Heart right ventricle (tissue), 16 donors: Measurements from ENCODE around the gene RASSF1. TPM values are rescaled to one million over a fixed set of nuclear protein-coding genes. Genes with fewer than 3 reads are reported as not detected.
"Not testable (repeated sequence)": the region's sequence is repeated elsewhere in the genome, so short reads cannot be mapped to it uniquely, and the experiment has no call there.

Experiments used
- ATAC-seq, 8 donors: fragments of 200-7000 bp; cut with Tn5 transposase; one replicate each; pipeline ENCODE4 v1.9.1; 2020; ENCODE audit warnings: mild to moderate bottlenecking in 8 of 8, moderate library complexity in 8 of 8, moderate number of reproducible peaks in 1 of 8
- DNase-seq, 2 donors: peaks; one replicate each; pipeline ENCODE4 v3.0.0-alpha.2; 2020
- H3K27ac ChIP-seq, 10 donors: fragments of 200-600 bp; sonication (generic) in 2 of 10; one replicate each; pipeline versions ENCODE4 v1.5.0 to v1.8.0; 2020 to 2022; ENCODE audit warnings: mild to moderate bottlenecking in 3 of 10
- H3K27me3 ChIP-seq, 7 donors: fragments of 200-600 bp; one replicate each; pipeline ENCODE4 v1.8.0; 2021 to 2022; ENCODE audit warnings: mild to moderate bottlenecking in 2 of 7
- H3K36me3 ChIP-seq, 9 donors: fragments of 200-600 bp; sonication (generic) in 1 of 9; one replicate each; pipeline versions ENCODE4 v1.5.0 to v1.8.0; 2020 to 2022; ENCODE audit warnings: mild to moderate bottlenecking in 2 of 9
- H3K4me1 ChIP-seq, 9 donors: fragments of 200-600 bp; sonication (generic) in 1 of 9; one replicate each; pipeline versions ENCODE4 v1.5.0 to v1.8.0; 2020 to 2022; ENCODE audit warnings: mild to moderate bottlenecking in 4 of 9
- H3K4me3 ChIP-seq, 10 donors: fragments of 200-600 bp; sonication (generic) in 2 of 10; one replicate each; pipeline versions ENCODE4 v1.5.0 to v1.8.0; 2020 to 2022; ENCODE audit warnings: mild to moderate bottlenecking in 7 of 10, moderate library complexity in 2 of 10
- H3K9me3 ChIP-seq, 11 donors: fragments of 200-600 bp in 10 of 11; sonication (generic) in 2 of 11; one replicate each; pipeline versions ENCODE4 v1.5.0 to v1.8.0; 2013 to 2022; ENCODE audit warnings: mild to moderate bottlenecking in 2 of 11, control low read depth in 1 of 11, moderate library complexity in 1 of 11
- WGBS, 2 donors: extraction: QIAGEN DNeasy Blood & Tissue Kit; methylation state at CpG; one replicate each; pipeline ENCODE4 v1.1.7; 2013; ENCODE audit warnings: inconsistent platforms in 1 of 2; 5-methylcytosine and 5-hydroxymethylcytosine counted together
- intact Hi-C, 10 donors: fragments of 100-400 bp; cut with DNase I; formaldehyde crosslinking; loops; one replicate each; pipeline versions ENCODE4 v1.11.1 to v1.14.2; 2022
- polyA plus RNA-seq, 2 donors: library from polyadenylated mRNA; stranded (reverse); fragments of 200-250 nt; gene quantifications; one replicate each; pipeline ENCODE4 v1.2.3, GENCODE V29; 2013
- total RNA-seq, 10 donors: library from RNA; stranded (reverse); fragmentation: NEBNext Ultra II Directional in 3 of 10; extraction: Animal tissue kit (Norgen Biotek cat#: 25700) in 3 of 10; gene quantifications; one replicate each; pipeline versions ENCODE4 v1.2.1 to v1.2.4, GENCODE V29; 2021 to 2023
- TF ChIP-seq, protein P1 (sequence below), 9 donors: fragments of 200-600 bp; sonication (generic) in 2 of 9; IDR thresholded peaks; one replicate each; pipeline versions ENCODE4 v1.5.0 to v1.8.0; 2021 to 2022; ENCODE audit warnings: antibody characterized with exemption in 9 of 9, mild to moderate bottlenecking in 5 of 9, moderate library complexity in 1 of 9
- donor health status: Arrhythmogenic right ventricular cardiomyopathy.
- donor health status: ischemic (EF 13 %, LVEDD 7.1; RV severe dilation, severe dysfunction).
- donor health status: healthy with polysubstance abuse.
- donor health status: DM: no; HTN: yes; CAD: no.
- donor health status: DM: no; HTN: no; CAD: no.
- donor health status: ischemic (EF 25% LVEDD 6.9; RV normal size, moderate dysfunction).
- donor health status: ischemic (EF 25% LVEDD 5.7; RV mildly dilated, moderate dysfunction).
- donor health status: healthy.
- donor health status: DM: yes; HTN: yes; CAD: no.
- donor health status: Ischemic cardiomyopathy.
- donor health status: ischemic (EF 35%, LVEDD 5.7; RV mildly dilated, moderate dysfunction).
- donor health status: nonischemic (EF 11% LVEDD 7.7; RV severe dilation, severe dysfunction).
- donor health status: DM: yes; HTN: yes; CAD: no.
- donor health status: PGD.
- donor health status: ischemic (EF 29% LVEDD 5.4; RV normal size, mild dysfunction).
- donor health status: nonischemic (EF 23%, LVEDD 6.1; RV moderate dilation, normal function).

Gene RASSF1
- total and polyA plus RNA-seq, 12 donors: 9.9 to 59.8 (median 13.1) TPM

DNA sequence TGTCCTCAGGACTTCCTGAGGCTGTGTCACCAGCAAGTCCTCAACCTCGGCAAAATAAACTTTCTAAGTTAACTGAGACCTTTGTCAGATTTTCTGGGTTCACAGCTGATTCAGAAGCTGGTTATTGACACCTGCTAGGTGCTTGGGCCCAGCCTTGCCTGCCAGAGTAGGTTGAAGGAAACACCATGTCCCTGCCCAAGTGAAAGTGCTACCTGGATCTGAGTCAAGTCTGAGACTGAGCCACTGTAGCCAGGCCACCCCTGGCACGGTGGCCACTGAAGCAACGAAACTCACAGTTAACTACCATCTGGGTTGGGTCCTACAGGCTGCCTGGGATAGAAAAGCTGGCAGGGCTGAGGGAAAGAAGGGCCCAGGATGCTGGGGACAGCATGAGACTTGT is 26.3 kb downstream of the RASSF1 start:
- 58 to 83% methylated on average over 3 of the region's 3 CpGs for WGBS, 2 donors
- no peaks in the 10 kb centered on the region for H3K27me3 ChIP-seq
- no peak for DNase-seq
- intact Hi-C loops: no loop called here
- no peaks in the 10 kb centered on the region for H3K9me3 ChIP-seq
- peaks cover 8 to 39% (median 27%) of the 10 kb centered on the region in 9 donors for H3K4me1 ChIP-seq
- peaks cover 0 to 54% (median 33%) of the 10 kb centered on the region in 9 donors for H3K36me3 ChIP-seq
- TF ChIP-seq, protein P1, sequence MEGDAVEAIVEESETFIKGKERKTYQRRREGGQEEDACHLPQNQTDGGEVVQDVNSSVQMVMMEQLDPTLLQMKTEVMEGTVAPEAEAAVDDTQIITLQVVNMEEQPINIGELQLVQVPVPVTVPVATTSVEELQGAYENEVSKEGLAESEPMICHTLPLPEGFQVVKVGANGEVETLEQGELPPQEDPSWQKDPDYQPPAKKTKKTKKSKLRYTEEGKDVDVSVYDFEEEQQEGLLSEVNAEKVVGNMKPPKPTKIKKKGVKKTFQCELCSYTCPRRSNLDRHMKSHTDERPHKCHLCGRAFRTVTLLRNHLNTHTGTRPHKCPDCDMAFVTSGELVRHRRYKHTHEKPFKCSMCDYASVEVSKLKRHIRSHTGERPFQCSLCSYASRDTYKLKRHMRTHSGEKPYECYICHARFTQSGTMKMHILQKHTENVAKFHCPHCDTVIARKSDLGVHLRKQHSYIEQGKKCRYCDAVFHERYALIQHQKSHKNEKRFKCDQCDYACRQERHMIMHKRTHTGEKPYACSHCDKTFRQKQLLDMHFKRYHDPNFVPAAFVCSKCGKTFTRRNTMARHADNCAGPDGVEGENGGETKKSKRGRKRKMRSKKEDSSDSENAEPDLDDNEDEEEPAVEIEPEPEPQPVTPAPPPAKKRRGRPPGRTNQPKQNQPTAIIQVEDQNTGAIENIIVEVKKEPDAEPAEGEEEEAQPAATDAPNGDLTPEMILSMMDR (IDR thresholded peaks at IDR 0.05): no peak
- peak overlapping the region in 2 of 10 donors; percentile 4 to 44 for H3K27ac ChIP-seq
- ATAC-seq: peak in 2 of 8 donors; percentile 4 to 14
- H3K4me3 ChIP-seq: no peak overlapping the region

DNA sequence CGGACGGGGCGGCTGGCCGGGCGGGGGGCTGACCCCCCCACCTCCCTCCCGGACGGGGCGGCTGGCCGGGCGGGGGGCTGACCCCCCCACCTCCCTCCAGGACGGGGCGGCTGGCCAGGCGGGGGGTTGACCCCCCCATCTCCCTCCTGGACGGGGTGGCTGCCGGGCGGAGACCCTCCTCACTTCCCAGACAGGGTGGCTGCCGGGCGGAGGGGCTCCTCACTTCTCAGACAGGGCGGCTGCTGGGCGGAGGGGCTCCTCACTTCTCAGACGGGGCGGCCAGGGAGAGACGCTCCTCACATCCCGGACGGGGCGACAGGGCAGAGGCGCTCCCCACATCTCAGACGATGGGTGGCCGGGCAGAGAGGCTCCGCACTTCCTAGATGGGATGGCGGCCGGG is 28.6 kb downstream of the RASSF1 start:
- H3K27me3 ChIP-seq, H3K27ac ChIP-seq, DNase-seq, intact Hi-C loops, H3K4me3 ChIP-seq, ATAC-seq, H3K9me3 ChIP-seq: not testable (repeated sequence)
- Histone ChIP-seq H3K4me1 (peaks cover 0 to 16% (median 6%) of the 10 kb centered on the region in 9 donors), H3K36me3 (peaks cover 0 to 40% (median 10%) of the 10 kb centered on the region in 9 donors)
- 89 to 91% methylated on average over 29 to 32 of the region's 32 CpGs for WGBS, 2 donors

DNA sequence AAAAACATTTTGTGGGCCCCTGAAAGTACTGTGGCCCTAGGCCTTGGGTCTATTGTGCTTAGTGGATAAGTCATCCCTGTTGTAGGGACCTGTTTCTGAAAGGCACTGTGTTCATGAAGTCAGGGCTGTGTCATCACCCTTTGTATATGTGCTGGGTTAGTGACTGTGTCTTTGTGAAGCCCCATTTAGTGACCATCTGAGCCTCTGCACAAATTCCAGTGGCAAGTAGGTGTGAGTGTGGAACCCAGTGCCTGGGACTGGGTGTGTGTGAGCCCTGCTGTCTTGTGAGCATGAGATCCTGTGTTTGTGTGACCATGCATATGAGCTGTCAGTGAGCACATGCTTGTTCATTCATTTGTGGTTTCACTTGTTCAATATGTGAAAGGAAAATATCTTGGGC is 36.0 kb downstream of the RASSF1 start:
- TF ChIP-seq, protein P1 (IDR thresholded peaks at IDR 0.05): no peak
- Histone ChIP-seq H3K9me3 (peaks cover 0 to 7% (median 0%) of the 10 kb centered on the region in 11 donors), H3K4me3 (no peak overlapping the region), H3K36me3 (peaks cover 0 to 16% (median 0%) of the 10 kb centered on the region in 9 donors), H3K27ac (peak overlapping the region in 1 of 10 donors; percentile 26), H3K4me1 (peaks cover 14 to 44% (median 38%) of the 10 kb centered on the region in 9 donors), H3K27me3 (no peaks in the 10 kb centered on the region)
- intact Hi-C loops: loop anchor here in 1 of 10 donors (5.0 kb wide), 1 partner anchor 33 kb away; no protein-coding TSS in a partner anchor
- DNase-seq (no peak), ATAC-seq (no peak)

DNA sequence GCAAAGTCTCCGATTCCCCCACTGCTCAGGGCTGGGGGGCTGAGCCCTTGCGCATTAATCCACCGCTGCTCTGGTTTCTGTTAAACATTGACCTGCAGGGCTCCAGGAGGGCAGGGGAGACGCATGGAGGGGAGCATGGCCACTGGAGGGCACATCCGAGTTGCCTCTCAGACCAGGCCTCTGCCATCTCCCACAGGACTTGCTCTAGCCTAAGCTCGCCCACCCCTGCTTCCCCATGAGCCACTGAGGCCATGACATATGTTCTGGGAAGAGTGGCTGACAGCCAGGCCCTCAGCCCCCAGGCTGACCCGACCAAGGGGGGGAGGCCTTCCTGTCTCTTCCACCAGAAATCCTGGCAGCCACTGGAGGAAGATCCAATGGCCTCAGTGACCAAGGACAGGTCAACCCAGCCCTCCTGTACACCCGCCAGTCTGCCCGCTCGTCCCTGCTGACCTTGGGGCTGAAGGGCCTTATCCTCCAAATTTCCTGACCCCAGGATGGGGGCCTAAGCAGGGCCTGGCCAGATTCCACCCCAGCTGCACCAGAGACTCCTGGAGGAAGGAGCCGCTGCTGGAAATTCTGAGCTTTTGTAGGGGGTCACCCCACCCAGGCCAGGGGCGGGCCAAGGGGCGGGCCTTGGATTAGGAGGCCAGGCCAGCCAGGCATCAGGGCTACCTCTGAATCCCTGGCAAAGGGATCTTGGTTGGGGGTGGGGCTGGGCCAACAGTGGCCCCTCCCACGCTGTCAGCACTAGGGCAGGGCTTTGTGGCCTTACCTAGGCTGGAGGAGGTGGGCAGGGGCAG is 37.4 kb downstream of the RASSF1 start, which contains the start of gene HYAL1:
Gene HYAL1, minus strand, starts transcription at position 562 of the 803 bp plus-strand sequence. CDS start 618 bp downstream, outside the sequence.
- intact Hi-C loops: loop anchor here in 2 of 10 donors (1.0 to 5.0 kb wide), 2 partner anchors 18 to 34 kb away; no protein-coding TSS in a partner anchor
- TF ChIP-seq, protein P1 (IDR thresholded peaks at IDR 0.05): peak in 7 of 9 donors; percentile 22 to 60 (median 31)
- Histone ChIP-seq H3K36me3 (peaks cover 0 to 12% (median 0%) of the 10 kb centered on the region in 9 donors), H3K27me3 (no peaks in the 10 kb centered on the region), H3K4me1 (peaks cover 20 to 53% (median 45%) of the 10 kb centered on the region in 9 donors), H3K9me3 (no peaks in the 10 kb centered on the region), H3K4me3 (peak within 1 kb of the TSS; percentile 45 to 82 (median 56)), H3K27ac (peak within 1 kb of the TSS; percentile 66 to 95 (median 94))
- DNase-seq: peak; percentile 90 to 91
- 26 to 33% methylated on average over 14 of the region's 14 CpGs for WGBS, 2 donors
- peak; percentile 32 to 69 (median 56) for ATAC-seq
